Panc1 (cell line): Measurements from ENCODE around the gene SDC4. TPM values are rescaled to one million over a fixed set of nuclear protein-coding genes. Genes with fewer than 3 reads are reported as not detected.

ENCODE experiments used
- ATAC-seq: fragments of 200-7000 bp; cut with Tn5 transposase; 2 replicates; pipeline ENCODE4 v1.9.1; 2020; ENCODE audit warnings: mild to moderate bottlenecking, moderate library complexity
- BruUV-seq: library from RNA; stranded (reverse); fragments of 400-500 nt; replicated peaks from 2 replicates; lab custom pipeline; 2021; lab: Mats Ljungman, UMichigan
- CTCF ChIA-PET: fragments of 300-600 bp; sonication (Branson Sonifier 250); formaldehyde crosslinking; loops from one replicate; lab custom pipeline; 2022; ENCODE audit warnings: antibody characterized with exemption; lab: Charles Lee
- POLR2A ChIA-PET: fragments of 300-600 bp; sonication (Branson Sonifier 250); formaldehyde crosslinking; loops from one replicate; lab custom pipeline; 2022; ENCODE audit warnings: antibody characterized with exemption; lab: Charles Lee
- DNase-seq: peaks from one replicate; pipeline ENCODE4 v3.0.0-alpha.2; 2010; ENCODE audit warnings: low read depth, low spot score
- H3K27ac ChIP-seq: 2 replicates; pipeline ENCODE4 v1.5.1; 2011; ENCODE audit warnings: mild to moderate bottlenecking, low read length, inconsistent platforms
- H3K27me3 ChIP-seq: fragments of 200-500 bp; sonication (Bioruptor generic); 2 replicates; pipeline ENCODE4 v1.6.0; 2014; ENCODE audit warnings: low read length, inconsistent platforms; ENCODE audit not compliant: control insufficient read depth, insufficient read depth
- H3K36me3 ChIP-seq: fragments of 200-500 bp; sonication (Bioruptor generic); 2 replicates; pipeline ENCODE4 v1.5.1; 2014; ENCODE audit warnings: inconsistent platforms, mild to moderate bottlenecking, low read length, moderate library complexity; ENCODE audit not compliant: control insufficient read depth, insufficient read depth
- H3K4me1 ChIP-seq: 2 replicates; pipeline ENCODE4 v1.5.1; 2011; ENCODE audit warnings: inconsistent platforms, mild to moderate bottlenecking, low read length, moderate library complexity; ENCODE audit not compliant: control insufficient read depth, insufficient read depth
- H3K4me3 ChIP-seq, 2 experiments: 2 replicates each; pipeline ENCODE4 v1.5.1; 2011 to 2012; ENCODE audit warnings: low read depth in 2 of 2, low read length in 2 of 2, mild to moderate bottlenecking in 2 of 2, inconsistent platforms in 1 of 2, moderate library complexity in 1 of 2
- H3K9me3 ChIP-seq: fragments of 200-500 bp; sonication (Bioruptor generic); 2 replicates; pipeline ENCODE4 v1.5.1; 2014; ENCODE audit warnings: low read depth, mild to moderate bottlenecking, inconsistent platforms, low read length, moderate library complexity; ENCODE audit not compliant: control insufficient read depth, insufficient read depth
- CTCF ChIP-seq: fragments of 450-650 bp; IDR thresholded peaks from 2 replicates; pipeline ENCODE4 v1.5.1; 2017; ENCODE audit warnings: mild to moderate bottlenecking
- POLR2AphosphoS5 ChIP-seq: IDR thresholded peaks from 2 replicates; pipeline ENCODE4 v1.6.1; 2012; ENCODE audit warnings: mild to moderate bottlenecking, low read depth, low read length, moderate library complexity
- REST ChIP-seq, 2 experiments: IDR thresholded peaks; 2 replicates each; pipeline ENCODE4 v1.6.1; 2011 to 2012; ENCODE audit warnings: low read depth in 2 of 2, control low read depth in 1 of 2, low read length in 1 of 2, mild to moderate bottlenecking in 1 of 2, moderate library complexity in 1 of 2; ENCODE audit not compliant: insufficient read depth in 1 of 2
- SIN3A ChIP-seq: IDR thresholded peaks from 2 replicates; pipeline ENCODE4 v1.6.1; 2012; ENCODE audit warnings: low read depth, mild to moderate bottlenecking, low read length, moderate library complexity, borderline replicate concordance; ENCODE audit not compliant: insufficient read depth
- TCF7L2 ChIP-seq: IDR thresholded peaks from 2 replicates; pipeline ENCODE4 v1.6.1; 2011; ENCODE audit warnings: mild to moderate bottlenecking, low read depth, low read length, inconsistent platforms
- in situ Hi-C: cut with HindIII; loops from 2 replicates; pipeline ENCODE4 v1.10.0; 2016; ENCODE audit warnings: low sequenced_read_pairs, low pct_unique_long_range_greater_than_20kb
- intact Hi-C: fragments of 100-400 bp; cut with micrococcal nuclease; formaldehyde crosslinking; loops from one replicate; pipeline ENCODE4 v1.10.0; 2022; ENCODE audit not compliant: unreplicated experiment
- total RNA-seq: library from RNA; stranded (reverse); gene quantifications from one replicate; pipeline ENCODE4 v1.2.1, GENCODE V29; 2021; ENCODE audit not compliant: unreplicated experiment

SDC4 gene
- total RNA-seq, 1 experiment from 2014 or later, result 93.3 TPM

GRCh38 chr20:45303586-45304463, 44.4 kb downstream of the SDC4 start:
- no peak for ATAC-seq
- no peak overlapping the region for H3K27ac ChIP-seq
- ChIA-PET POLR2A (no interaction called here), CTCF (interaction anchor here (1.9 kb wide), 1 partner anchor 10 kb away, joined by 10 read pairs; no protein-coding TSS in a partner anchor)
- DNase-seq, result no peak
- intact Hi-C loops (no loop called here), in situ Hi-C loops (no loop called here)
- no peaks in the 10 kb centered on the region for H3K9me3 ChIP-seq
- no peaks in the 10 kb centered on the region for H3K27me3 ChIP-seq
- no peak for TF ChIP-seq SIN3A
- no peak for TF ChIP-seq CTCF
- TF ChIP-seq POLR2AphosphoS5, result no peak
- no peak for TF ChIP-seq TCF7L2
- TF ChIP-seq REST (IDR thresholded peaks at IDR 0.05; ENCODE audit: insufficient read depth in 1 of 2, low read depth in 2 of 2, low read length in 1 of 2), result no peak
- no peaks in the 10 kb centered on the region for H3K36me3 ChIP-seq
- no TSS peak for BruUV-seq
- H3K4me3 ChIP-seq, result no peak overlapping the region
- H3K4me1 ChIP-seq, result no peaks in the 10 kb centered on the region

GRCh38 chr20:45301824-45302271, 46.4 kb downstream of the SDC4 start:
- Histone ChIP-seq H3K27me3 (no peaks in the 10 kb centered on the region), H3K4me3 (no peak overlapping the region), H3K4me1 (no peaks in the 10 kb centered on the region), H3K27ac (no peak overlapping the region), H3K9me3 (no peaks in the 10 kb centered on the region), H3K36me3 (no peaks in the 10 kb centered on the region)
- TF ChIP-seq POLR2AphosphoS5, result no peak
- TF ChIP-seq REST (IDR thresholded peaks at IDR 0.05; ENCODE audit: insufficient read depth in 1 of 2, low read depth in 2 of 2, low read length in 1 of 2), result no peak
- no peak for TF ChIP-seq SIN3A
- no peak for TF ChIP-seq CTCF
- TF ChIP-seq TCF7L2, result no peak
- ChIA-PET CTCF (interaction anchor here (1.9 kb wide), 1 partner anchor 8 kb away, joined by 10 read pairs; no protein-coding TSS in a partner anchor), POLR2A (interaction anchor here (0.8 kb wide), 1 partner anchor 199 kb away, joined by 4 read pairs; no protein-coding TSS in a partner anchor)
- no peak for DNase-seq
- intact Hi-C loops (no loop called here), in situ Hi-C loops (no loop called here)
- no TSS peak for BruUV-seq
- ATAC-seq, result no peak
